Measurements from ENCODE around the gene ZFYVE19. TPM values are rescaled to one million over a fixed set of nuclear protein-coding genes. Genes with fewer than 3 reads are reported as not detected.

ZFYVE19 gene
- total and polyA plus RNA-seq, 2 experiments from 2014 or later = 8.5 to 22.7 TPM

GRCh38 chr15:40823572-40824343, 16.9 kb downstream of the ZFYVE19 start:
- Mint-ChIP-seq H3K27ac (no peak overlapping the region), H3K36me3 (ENCODE audit: low read depth) (no peaks in the 10 kb centered on the region), H3K4me1 (no peaks in the 10 kb centered on the region), H3K4me3 (no peak overlapping the region), H3K27me3 (ENCODE audit: insufficient read depth, low read depth, poor library complexity) (peaks cover 7% of the 10 kb centered on the region), H3K9me3 (no peaks in the 10 kb centered on the region)
- TF ChIP-seq POLR2AphosphoS5 (IDR thresholded peaks at IDR 0.05; ENCODE audit: low read depth) (no peak), NANOG (IDR thresholded peaks at IDR 0.05; ENCODE audit: borderline replicate concordance) (no peak), ETS1 (IDR thresholded peaks at IDR 0.05) (no peak), ZNF331 (CRISPR knock-in tag; IDR thresholded peaks at IDR 0.05; ENCODE audit: low read depth) (no peak), ZNF114 (CRISPR knock-in tag; IDR thresholded peaks at IDR 0.05) (no peak), ZNF462 (CRISPR knock-in tag; IDR thresholded peaks at IDR 0.05) (no peak), CREB1 (CRISPR knock-in tag; IDR thresholded peaks at IDR 0.05; ENCODE audit: low read depth) (no peak), STAT1 (IDR thresholded peaks at IDR 0.05; ENCODE audit: unreplicated experiment) (no peak), JUNB (IDR thresholded peaks at IDR 0.05; ENCODE audit: unreplicated experiment) (no peak), CTCF (conservative IDR thresholded peaks at IDR 0.05; ENCODE audit: low read depth in 2 of 2) (no peak), EZH2 (IDR thresholded peaks at IDR 0.05; ENCODE audit: low read depth, unreplicated experiment) (no peak)
- H4K20me1 ChIP-seq (replicated peaks; ENCODE audit: insufficient read depth) = no peaks in the 10 kb centered on the region
- no peak for ATAC-seq
- no peak overlapping the region for H3K4me2 ChIP-seq
- no peak overlapping the region for H3K27ac ChIP-seq (ENCODE audit: low read depth)
- H2AFZ ChIP-seq = no peak overlapping the region
- H3K4me3 ChIP-seq = no peak overlapping the region
- H3K4me1 ChIP-seq (ENCODE audit: insufficient read depth) = no peaks in the 10 kb centered on the region
- H3K36me3 ChIP-seq (ENCODE audit: insufficient read depth) = no peaks in the 10 kb centered on the region
- no peaks in the 10 kb centered on the region for H3K79me2 ChIP-seq (replicated peaks; ENCODE audit: insufficient read depth)
- DNase-seq (ENCODE audit: low spot score) = no peak
- no peaks in the 10 kb centered on the region for H3K9me2 ChIP-seq (ENCODE audit: insufficient read depth)
- no peaks in the 10 kb centered on the region for H3K27me3 ChIP-seq (ENCODE audit: insufficient read depth)
- no peaks in the 10 kb centered on the region for H3F3A ChIP-seq (replicated peaks; ENCODE audit: low read depth)
